PC-3 (cell line): Measurements from ENCODE around the gene KIF1C.

Experiments used
- EZH2 ChIP-seq: fragments of 300-600 bp; sonication (generic); IDR thresholded peaks from one replicate; pipeline ENCODE4 v1.6.1; 2017; ENCODE audit warnings: antibody characterized with exemption, mild to moderate bottlenecking, low read length; ENCODE audit not compliant: unreplicated experiment
- EZH2phosphoT487 ChIP-seq: fragments of 300-600 bp; sonication (generic); IDR thresholded peaks from 2 replicates; pipeline ENCODE4 v1.6.1; 2018; ENCODE audit warnings: mild to moderate bottlenecking, antibody characterized with exemption, low read length, borderline replicate concordance
- TF ChIP-seq, protein P1 (sequence below): fragments of 300-600 bp; sonication (generic); conservative IDR thresholded peaks from 2 replicates; pipeline ENCODE4 v1.5.1; 2017; ENCODE audit warnings: antibody characterized with exemption, low read depth, mild to moderate bottlenecking, low read length

DNA sequence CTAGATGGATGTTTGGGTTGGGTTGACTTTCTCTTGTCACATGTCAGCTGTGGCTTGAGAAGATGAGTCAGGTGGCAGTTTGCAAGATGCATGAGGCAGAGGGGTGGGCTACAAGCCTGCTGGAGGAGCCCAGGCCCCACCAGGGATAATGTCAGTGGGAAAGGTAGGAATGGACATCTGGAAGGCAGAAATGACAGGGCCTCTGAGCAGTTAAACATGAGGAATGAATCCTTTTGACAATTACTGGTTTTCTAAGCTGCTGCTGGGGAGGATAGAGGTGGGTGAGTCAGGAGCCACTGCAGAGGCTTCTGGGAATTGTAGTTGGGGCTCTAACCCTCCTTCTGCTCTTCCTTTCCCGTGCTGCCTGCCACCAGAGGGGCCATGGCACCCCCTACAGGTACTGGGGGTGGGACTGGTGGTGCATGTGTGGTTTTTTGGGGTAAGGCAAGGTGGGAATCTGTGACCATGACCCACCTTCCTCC is 21.8 kb downstream of the KIF1C start:
- TF ChIP-seq EZH2 (no peak), EZH2phosphoT487 (no peak)
- TF ChIP-seq, protein P1, sequence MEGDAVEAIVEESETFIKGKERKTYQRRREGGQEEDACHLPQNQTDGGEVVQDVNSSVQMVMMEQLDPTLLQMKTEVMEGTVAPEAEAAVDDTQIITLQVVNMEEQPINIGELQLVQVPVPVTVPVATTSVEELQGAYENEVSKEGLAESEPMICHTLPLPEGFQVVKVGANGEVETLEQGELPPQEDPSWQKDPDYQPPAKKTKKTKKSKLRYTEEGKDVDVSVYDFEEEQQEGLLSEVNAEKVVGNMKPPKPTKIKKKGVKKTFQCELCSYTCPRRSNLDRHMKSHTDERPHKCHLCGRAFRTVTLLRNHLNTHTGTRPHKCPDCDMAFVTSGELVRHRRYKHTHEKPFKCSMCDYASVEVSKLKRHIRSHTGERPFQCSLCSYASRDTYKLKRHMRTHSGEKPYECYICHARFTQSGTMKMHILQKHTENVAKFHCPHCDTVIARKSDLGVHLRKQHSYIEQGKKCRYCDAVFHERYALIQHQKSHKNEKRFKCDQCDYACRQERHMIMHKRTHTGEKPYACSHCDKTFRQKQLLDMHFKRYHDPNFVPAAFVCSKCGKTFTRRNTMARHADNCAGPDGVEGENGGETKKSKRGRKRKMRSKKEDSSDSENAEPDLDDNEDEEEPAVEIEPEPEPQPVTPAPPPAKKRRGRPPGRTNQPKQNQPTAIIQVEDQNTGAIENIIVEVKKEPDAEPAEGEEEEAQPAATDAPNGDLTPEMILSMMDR: no peak; the same call in 1 of the 2 replicates
